Uterus (tissue), 4 donors: ENCODE results near the gene GRIN2A. TPM values are rescaled to one million over a fixed set of nuclear protein-coding genes. Genes with fewer than 3 reads are reported as not detected.
A peak's percentile ranks its signal among the peaks of the same experiment; 100 is the strongest.

Source experiments
- DNase-seq, 2 donors: peaks; one replicate each; pipeline ENCODE4 v3.0.0-alpha.2; 2019 to 2020
- H3K27ac ChIP-seq, 2 donors: fragments of 200-600 bp; sonication (generic); 1 replicate in 1 of 2; 2 replicates in 1 of 2; pipeline ENCODE4 v1.5.1; 2016 to 2018
- H3K27me3 ChIP-seq, 2 donors: fragments of 200-600 bp; sonication (generic); one replicate each; pipeline ENCODE4 v1.5.1; 2018 to 2019; ENCODE audit warnings: control low read depth in 1 of 2
- H3K36me3 ChIP-seq, 2 donors: fragments of 200-600 bp; sonication (generic); one replicate each; pipeline ENCODE4 v1.5.1; 2019; ENCODE audit warnings: control low read depth in 1 of 2
- H3K4me1 ChIP-seq, 2 donors: fragments of 200-600 bp; sonication (generic); one replicate each; pipeline ENCODE4 v1.5.1; 2018 to 2019; ENCODE audit warnings: control low read depth in 1 of 2
- H3K4me3 ChIP-seq, 2 donors: fragments of 200-600 bp; sonication (generic); 1 replicate in 1 of 2; 2 replicates in 1 of 2; pipeline ENCODE4 v1.5.1; 2018 to 2019; ENCODE audit warnings: mild to moderate bottlenecking in 1 of 2
- H3K9me3 ChIP-seq, 2 donors: fragments of 200-600 bp; sonication (generic); one replicate each; pipeline ENCODE4 v1.5.1; 2019; ENCODE audit warnings: control low read depth in 1 of 2
- CTCF ChIP-seq, 4 experiments: fragments of 200-600 bp in 2 of 4; fragments of 450-650 bp in 2 of 4; sonication (generic) in 2 of 4; IDR thresholded peaks; one replicate each; pipeline ENCODE4 v1.5.1; 2016 to 2019; ENCODE audit warnings: antibody characterized with exemption in 4 of 4, mild to moderate bottlenecking in 2 of 4, moderate library complexity in 1 of 4
- POLR2A ChIP-seq, 2 donors: fragments of 450-650 bp; IDR thresholded peaks; one replicate each; pipeline ENCODE4 v1.6.1; 2016; ENCODE audit warnings: antibody characterized with exemption in 2 of 2, mild to moderate bottlenecking in 1 of 2, moderate library complexity in 1 of 2
- intact Hi-C: fragments of 100-400 bp; cut with DNase I; formaldehyde crosslinking; loops from one replicate; pipeline ENCODE4 v1.15.1; 2023; ENCODE audit warnings: low total_unique reads
- total RNA-seq, 4 donors: library from RNA; depleted of rRNA in 3 of 4; stranded (reverse); fragments of >200 nt in 3 of 4; gene quantifications; one replicate each; pipeline versions ENCODE4 v1.1.0 to v1.2.4, GENCODE V29; 2014 to 2023
- donor health status: DM: yes; HTN: yes; CAD: no.

The GRIN2A gene
- total RNA-seq, 4 donors from 2014 or later, result under 0.01 to 2.4 (median 0.56) TPM

GRCh38 chr16:10141671-10142070, 40.6 kb downstream of the GRIN2A start:
- DNase-seq, result no peak
- intact Hi-C loops, result no loop called here
- no peaks in the 10 kb centered on the region for H3K36me3 ChIP-seq

GRCh38 chr16:10138881-10139280, 43.3 kb downstream of the GRIN2A start:
- no peak overlapping the region for H3K27ac ChIP-seq
- H3K4me3 ChIP-seq, result no peak overlapping the region
- TF ChIP-seq CTCF (IDR thresholded peaks at IDR 0.05) (no peak), POLR2A (IDR thresholded peaks at IDR 0.05) (no peak)
- H3K4me1 ChIP-seq, result no peaks in the 10 kb centered on the region
- intact Hi-C loops, result no loop called here
- H3K9me3 ChIP-seq, result no peaks in the 10 kb centered on the region
- no peaks in the 10 kb centered on the region for H3K27me3 ChIP-seq
- no peaks in the 10 kb centered on the region for H3K36me3 ChIP-seq
- no peak for DNase-seq

More at GRCh38 chr16:10141671-10142070, 40.6 kb downstream of the GRIN2A start:
- no peak overlapping the region for H3K4me3 ChIP-seq
- TF ChIP-seq CTCF (IDR thresholded peaks at IDR 0.05), result no peak
- TF ChIP-seq POLR2A (IDR thresholded peaks at IDR 0.05), result no peak
- no peak overlapping the region for H3K27ac ChIP-seq
- H3K9me3 ChIP-seq, result no peaks in the 10 kb centered on the region
- no peaks in the 10 kb centered on the region for H3K27me3 ChIP-seq
- H3K4me1 ChIP-seq, result no peaks in the 10 kb centered on the region

- Histone ChIP-seq H3K36me3 (no peaks in the 10 kb centered on the region), H3K27me3 (no peaks in the 10 kb centered on the region), H3K4me1 (no peaks in the 10 kb centered on the region), H3K9me3 (no peaks in the 10 kb centered on the region), H3K27ac (no peak overlapping the region), H3K4me3 (no peak overlapping the region)
- no peak for DNase-seq
- no peak for TF ChIP-seq CTCF (IDR thresholded peaks at IDR 0.05)
- no peak for TF ChIP-seq POLR2A (IDR thresholded peaks at IDR 0.05)
- intact Hi-C loops, result no loop called here
Observed at GRCh38 chr16:10137341-10137740, 44.9 kb downstream of the GRIN2A start.

- no peaks in the 10 kb centered on the region for H3K27me3 ChIP-seq
- H3K27ac ChIP-seq, result no peak overlapping the region
- H3K36me3 ChIP-seq, result no peaks in the 10 kb centered on the region
- H3K4me3 ChIP-seq, result no peak overlapping the region
- no peak for TF ChIP-seq POLR2A (IDR thresholded peaks at IDR 0.05)
- TF ChIP-seq CTCF (IDR thresholded peaks at IDR 0.05), result no peak
- DNase-seq, result no peak
- intact Hi-C loops, result no loop called here
- no peaks in the 10 kb centered on the region for H3K9me3 ChIP-seq
- H3K4me1 ChIP-seq, result no peaks in the 10 kb centered on the region
Observed at GRCh38 chr16:10136916-10137315, 45.3 kb downstream of the GRIN2A start.

- Histone ChIP-seq H3K4me1 (no peaks in the 10 kb centered on the region), H3K27me3 (no peaks in the 10 kb centered on the region), H3K36me3 (no peaks in the 10 kb centered on the region), H3K27ac (peak overlapping the region in 1 of 2 donors; percentile 6), H3K4me3 (no peak overlapping the region), H3K9me3 (no peaks in the 10 kb centered on the region)
- no peak for DNase-seq
- intact Hi-C loops, result no loop called here
- no peak for TF ChIP-seq POLR2A (IDR thresholded peaks at IDR 0.05)
- TF ChIP-seq CTCF (IDR thresholded peaks at IDR 0.05), result no peak
Observed at GRCh38 chr16:10130538-10130937, 51.7 kb downstream of the GRIN2A start.
